ENCODE results near the gene TBCD.

Gene TBCD

DNA sequence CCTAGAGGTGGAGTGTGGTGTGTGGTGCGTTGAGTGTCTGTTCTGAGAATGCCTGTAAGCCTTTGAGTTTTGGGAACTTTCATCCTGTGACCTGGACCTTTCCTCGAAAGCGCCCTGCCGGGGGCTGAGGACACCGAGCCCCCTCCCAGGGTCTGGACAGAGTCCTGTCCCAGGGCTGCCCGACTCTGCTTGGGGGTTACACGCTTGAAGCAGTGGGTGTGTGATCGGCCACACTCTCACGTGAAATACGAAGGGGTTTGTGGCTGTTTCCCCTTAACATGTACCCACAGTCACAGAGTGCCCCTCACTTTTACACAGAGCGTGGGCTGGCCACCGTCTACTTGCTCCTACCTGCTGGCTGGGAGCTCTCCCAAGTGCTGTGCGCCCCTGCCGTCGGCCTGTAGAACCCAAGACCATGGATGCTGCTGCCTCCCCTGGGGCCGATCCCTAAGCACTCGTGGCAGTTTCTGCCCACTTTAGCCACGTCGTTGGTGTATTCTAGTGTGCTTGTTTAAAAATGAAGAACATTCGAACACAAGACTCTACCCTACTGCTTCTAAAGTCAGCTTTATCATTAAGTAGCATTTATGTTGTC lies 81.1 kb downstream of the TBCD start:
- no peak for DNase-seq

DNA sequence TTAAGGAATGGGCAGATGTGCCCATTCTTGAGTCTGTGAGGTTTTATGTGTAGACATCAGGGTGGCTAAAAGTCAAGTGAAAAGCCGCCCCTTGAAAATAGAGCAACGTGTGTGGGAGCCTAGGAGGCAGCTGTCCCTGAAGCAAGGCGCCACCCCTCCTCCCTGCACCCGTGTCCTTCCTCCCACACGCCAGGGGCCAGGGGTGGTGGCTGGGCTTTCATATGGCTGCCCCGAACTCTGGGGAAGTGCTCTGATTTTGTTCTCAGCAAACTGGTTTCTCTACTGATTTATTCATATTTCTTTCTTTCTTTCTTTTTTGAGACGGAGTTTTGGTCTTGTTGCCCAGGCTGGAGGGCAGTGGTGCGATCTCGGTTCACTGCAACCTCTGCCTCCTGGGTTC lies 83.3 kb downstream of the TBCD start:
- ATAC-seq (no peak), DNase-seq (no peak)

More for the DNA sequence above, 81.1 kb downstream of the TBCD start:
- ATAC-seq, result no peak

DNA sequence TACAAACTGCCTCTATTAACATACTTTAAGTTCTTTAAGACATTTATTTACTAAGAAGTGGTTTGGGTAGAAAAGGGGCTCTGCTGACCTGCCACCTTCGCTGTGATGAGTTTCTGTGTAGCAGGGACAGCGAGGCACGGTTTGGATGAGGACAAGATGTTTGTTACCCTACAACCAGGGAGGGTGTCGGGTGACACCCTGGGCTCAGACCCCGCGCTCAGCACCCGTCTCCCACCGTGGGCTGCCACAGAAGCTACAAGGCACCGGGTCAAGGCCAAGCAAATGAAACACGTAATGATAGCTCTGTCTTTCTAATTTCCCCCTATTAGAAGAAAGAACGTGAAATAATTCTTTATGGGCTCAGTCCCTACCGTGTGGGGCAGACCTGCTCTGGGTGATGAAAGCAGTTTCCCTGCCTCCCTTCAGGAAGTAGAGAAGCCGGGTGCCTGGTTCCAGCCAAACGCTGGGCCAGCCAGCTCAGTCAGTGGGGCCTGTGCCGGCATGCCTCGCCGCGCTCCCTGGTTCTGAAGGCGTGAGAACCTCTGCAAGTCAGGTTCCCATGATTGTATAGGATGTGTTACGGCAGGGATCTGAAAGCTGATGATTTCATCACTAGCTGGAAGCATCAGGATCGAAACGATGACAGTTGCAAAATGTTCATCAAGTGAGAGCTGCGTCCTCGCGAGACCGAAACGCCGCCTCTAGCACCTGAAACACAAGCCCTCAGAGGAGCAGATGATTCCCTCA lies 84.1 kb downstream of the TBCD start:
- ATAC-seq, result no peak

DNA sequence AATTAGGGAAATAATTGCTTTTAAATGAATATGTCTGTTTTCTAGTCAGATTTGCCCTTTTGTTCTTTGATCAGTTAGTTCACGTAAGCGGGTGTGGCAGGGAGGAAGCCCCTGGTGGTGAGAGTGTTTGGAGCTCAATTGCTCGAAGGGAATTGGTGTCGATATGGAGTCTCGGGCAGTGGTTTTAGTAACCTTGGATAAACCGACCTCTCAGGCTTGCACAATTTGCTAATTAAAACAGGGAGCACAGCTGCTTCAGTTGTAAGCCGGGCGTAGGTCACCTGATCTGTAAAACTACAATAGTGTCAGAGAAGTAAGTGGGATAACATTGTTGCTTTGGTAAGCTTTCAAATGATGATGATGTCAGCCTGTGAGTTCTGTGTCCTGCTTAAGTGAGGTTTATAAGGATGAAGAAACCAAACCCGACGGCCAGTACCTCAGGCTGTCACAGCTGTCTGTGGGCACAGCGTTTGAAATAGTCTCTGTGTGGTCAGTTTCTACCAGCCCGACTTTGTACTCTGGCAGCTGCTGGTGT lies 85.0 kb downstream of the TBCD start:
- DNase-seq (no peak), ATAC-seq (no peak)

More for the DNA sequence above, 84.1 kb downstream of the TBCD start:
- no peak for DNase-seq

DNA sequence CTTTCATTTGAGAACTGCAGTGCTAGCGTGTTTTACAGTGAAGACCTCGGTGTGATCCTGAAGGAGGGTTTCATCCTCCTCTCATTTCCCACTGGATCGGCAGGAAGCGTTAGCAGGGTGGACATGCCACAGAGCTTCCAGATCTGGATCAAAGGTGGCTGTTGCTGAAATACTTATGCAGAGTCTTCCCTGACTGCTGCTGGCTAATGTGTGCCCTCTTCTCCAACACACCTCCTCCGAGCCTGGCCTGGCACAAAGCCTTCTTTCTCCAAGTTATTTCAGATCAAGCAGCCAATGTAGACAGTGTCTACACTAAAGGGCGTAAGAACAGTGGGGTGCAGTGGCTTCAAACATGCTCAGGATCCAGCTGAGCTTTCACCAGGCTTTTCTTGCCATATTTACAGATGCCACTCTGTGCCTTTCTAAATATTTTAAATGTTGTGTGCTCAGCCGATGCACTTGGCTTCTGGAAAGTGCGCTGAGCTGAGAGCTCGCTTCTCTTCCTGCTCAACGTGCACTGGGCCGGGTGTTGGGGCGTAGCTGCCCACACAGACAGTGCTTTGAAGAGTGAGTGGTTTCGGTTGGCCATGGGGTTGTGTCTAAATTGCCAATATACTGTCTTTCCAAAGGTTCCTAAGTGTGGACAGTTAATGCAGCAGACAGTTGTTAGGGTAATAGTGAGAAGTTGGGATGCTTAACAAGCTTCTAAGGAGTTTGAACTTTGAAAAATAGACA lies 85.9 kb downstream of the TBCD start:
- ATAC-seq, result no peak
- no peak for DNase-seq

DNA sequence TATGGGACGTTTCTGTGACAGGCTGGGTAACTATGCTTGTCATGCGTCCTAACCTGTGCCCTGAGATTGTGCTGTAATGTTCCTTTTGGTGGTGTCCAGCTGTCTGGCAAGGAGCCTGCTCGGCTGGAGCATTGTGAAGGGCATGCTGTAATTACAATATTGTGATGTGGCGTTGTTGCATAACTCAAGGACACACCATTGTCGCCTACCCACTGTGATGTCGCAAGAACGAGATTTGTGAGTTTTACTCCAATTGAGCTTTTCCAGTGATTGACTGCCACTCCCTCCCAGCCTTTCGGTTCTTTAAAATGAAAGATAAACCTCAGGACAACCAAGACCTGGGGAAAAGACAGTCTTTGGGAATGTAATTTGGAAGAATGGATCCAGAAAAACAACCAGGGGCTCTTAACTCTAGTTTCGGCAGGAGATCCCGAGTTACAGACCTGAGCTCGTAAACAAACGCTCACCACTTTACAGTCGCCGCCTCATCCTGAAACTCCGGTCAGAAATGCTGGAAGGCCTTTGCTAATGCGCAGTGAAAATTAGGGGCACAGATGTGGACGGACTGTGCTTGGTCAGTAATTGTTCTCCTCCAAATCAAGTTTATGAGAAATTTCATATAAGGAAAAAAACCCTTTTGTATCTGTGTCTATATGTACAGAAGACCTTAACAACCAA lies 86.7 kb downstream of the TBCD start:
- no peak for DNase-seq
- ATAC-seq, result no peak

DNA sequence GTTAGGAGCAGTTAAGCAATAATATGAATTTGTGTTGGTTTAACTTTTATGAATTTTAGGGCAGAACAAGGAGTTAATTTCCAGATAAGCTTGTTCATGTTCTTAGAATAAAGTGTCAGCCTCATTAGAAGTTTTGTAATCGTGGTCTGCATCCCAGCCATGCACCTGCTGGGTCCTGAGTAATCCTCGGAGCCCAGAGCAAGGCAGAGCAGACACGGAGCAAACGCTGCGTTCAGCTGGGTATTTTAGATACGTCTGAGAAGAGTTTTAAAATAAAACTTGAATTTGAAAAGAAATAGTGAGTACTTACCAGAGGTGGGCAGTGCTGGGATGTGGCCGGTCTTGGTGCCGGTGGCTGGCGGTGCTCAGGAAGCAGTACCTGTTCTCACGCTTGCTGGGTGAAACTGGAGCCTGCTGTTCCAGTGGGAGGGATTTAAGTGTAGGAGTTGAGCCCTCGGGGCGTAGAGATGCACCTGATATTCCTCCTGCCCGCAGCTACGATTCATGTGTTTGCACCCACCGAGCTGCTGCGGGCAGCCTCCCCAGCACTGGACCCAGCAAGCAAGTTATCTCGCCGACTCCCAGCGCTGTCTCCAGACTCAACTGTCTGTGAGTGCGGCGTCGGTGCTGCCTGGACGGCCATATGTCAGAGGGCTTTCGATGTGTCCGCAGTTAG lies 87.9 kb downstream of the TBCD start, which contains the start of gene ZNF750:
ZNF750 (minus strand) TSS at position 406 of the 676 bp plus-strand sequence. CDS start 7,568 bp downstream, outside the sequence.
- no peak for DNase-seq
- no peak for ATAC-seq

DNA sequence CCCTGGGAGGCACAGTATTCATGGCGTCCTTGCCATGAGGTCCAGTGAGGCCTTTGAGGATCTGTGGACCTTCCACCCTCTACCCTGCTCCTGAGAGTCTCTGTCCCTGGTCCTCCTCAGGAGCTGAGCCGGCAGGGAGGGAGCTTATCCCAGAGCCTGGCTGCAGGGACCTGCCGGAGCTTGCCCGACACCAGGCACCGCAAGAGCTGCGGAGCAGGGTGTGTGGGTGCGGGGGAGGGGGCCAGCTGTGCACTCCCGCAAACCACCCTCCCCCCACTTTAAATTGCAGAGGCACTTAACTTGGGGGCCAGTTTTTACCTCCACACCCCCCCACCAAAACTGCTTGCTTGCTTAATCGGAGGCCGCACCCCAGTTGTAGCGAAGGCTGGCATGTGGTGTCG lies 88.6 kb downstream of the TBCD start:
- DNase-seq (no peak), ATAC-seq (no peak)

DNA sequence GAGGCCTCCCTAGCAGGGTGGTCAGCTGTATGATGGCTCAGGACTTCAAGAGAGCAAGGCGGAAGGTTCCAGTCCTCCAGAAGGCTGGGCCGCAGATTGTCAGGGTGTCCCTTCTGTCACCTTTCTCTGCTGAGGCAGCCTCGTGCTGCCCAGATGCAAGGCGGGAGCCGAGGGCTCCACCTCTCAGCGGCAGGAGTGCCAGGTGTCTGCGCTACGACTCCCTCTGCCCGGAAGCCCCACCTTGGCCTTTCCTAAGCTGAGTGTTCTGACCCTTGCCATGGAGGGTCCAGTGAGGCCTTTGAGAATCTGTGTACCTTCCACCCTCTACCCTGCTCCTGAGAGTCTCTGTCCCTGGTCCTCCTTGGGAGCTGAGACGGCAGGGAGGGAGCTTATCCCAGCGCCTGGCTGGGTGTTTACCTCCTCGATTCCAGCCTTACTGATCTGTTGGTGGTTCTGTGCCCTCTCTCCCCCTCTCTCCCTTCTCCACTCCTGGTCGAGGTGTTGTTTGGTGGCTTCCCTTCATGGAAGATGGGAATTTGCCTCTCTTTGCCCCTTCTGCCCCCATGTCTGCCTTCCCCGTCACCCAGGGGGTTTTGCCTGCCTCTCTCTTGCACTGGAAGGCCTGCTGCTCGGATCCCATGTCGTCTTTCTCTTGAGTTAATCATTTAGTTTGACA lies 90.2 kb downstream of the TBCD start:
- ATAC-seq, result no peak

DNA sequence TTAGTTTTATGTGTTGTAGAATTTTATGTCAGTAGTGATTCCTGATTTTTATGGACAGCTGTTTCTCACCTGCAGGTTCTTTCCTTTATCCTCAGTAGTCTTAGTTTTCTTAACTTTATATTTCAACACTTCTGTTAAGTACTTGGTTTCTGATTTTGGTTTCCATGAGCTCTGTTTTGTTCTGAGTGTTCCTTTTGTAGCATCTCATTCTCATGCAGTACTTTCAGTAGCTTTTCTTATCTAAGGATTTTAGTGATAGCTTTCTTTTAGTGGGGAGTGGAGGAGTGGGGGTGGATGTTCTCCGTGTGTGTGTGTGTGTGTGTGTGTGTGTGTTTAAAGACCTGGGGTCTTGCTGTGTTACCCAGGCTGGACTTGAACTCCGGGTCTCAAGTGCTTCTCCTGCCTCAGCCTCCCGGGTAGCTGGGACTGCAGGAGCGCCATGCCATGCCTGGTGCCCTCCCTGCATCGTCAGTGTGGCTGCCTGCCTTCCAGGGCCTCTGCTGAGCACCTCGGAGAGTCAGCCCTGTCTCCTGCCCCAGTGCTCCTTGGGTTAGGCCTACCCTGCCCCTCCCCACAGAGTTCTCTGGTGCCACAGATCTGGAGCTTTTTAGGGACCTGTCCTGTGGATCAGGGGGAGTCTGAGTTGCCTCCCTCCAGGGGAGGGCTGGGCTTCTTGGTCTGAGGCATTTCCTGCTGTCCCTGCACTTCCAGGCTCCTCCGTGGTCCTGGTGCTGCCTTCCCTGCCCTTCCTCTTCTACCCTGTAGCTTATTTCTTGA lies 92.2 kb downstream of the TBCD start:
- no peak for DNase-seq
- ATAC-seq, result no peak

More for the DNA sequence above, 90.2 kb downstream of the TBCD start:
- DNase-seq, result no peak

DNA sequence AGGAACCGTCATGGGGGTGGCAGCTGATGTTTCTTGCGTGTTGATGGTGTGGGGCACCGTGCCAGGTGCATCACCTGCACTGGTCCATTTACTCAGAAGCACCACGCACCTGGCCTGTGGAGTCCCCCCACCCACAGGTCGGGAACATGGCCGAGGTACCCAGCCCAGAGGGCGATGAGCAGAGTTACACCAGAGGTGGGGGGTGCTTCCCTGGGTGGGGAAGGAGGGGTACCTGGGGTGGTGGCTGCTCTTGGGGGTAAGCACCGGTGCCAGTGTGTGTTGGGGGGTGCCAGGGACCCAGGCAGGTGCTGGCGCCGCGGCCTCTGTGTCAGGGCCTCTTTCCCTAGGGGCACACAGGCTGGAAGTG lies 92.9 kb downstream of the TBCD start:
- ATAC-seq (no peak), DNase-seq (no peak)

DNA sequence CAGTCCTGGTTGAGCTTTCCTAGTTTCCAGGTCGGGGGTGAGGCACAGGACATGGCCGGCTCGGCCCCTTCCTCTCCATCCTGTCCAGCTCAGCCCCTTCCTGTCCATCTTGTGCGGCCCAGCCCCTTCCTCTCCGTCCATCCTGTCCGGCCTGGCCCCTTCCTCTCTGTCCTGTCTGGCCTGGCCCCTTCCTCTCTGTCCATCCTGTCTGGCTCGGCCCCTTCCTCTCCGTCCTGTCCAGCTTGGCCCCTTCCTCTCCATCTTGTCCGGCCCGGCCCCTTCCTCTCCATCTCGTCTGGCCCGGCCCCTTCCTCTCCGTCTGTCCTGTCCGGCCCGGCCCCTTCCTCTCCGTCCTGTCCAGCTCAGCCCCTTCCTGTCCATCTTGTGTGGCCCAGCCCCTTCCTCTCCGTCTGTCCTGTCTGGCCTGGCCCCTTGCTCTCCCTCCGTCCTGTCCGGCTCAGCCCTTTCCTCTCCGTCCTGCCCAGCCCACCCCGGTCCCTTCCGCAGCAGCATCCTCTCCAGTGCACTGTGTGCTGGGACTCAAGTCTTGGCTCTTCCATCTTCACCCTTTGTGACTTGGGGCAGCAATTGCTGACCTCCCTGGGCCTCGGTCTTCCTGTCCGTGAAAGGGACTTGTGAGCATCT lies 93.4 kb downstream of the TBCD start:
- ATAC-seq, result no peak

DNA sequence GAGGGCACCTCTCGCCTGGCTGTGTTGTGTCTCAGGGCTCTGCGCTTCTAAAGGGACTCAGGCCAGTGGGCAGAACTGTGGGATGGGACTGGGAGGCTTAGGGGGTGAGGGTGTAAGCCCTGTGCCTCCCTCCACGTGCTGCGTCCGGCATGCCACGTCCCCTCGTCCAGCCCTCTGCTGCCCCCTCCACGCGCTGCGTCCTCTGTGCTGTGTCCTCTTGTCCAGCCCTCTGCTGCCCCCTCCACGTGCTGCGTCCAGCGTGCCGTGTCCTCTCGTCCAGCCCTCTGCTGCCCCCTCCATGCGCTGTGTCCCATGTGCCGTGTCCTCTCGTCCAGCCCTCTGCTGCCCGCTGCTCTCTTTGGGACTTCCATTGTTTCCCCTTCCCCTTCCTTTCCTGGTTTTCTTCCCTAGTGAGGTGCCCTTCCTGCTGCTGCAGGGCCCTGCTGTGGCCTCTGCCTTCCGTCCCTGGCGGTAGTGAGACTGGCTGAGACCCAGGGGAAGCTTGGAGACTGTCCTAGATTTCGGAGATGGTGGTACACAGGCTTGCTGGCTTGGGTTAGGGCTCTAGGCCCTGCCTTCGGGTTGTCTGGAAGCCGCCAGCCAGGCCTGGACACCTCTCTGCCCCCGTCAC lies 94.3 kb downstream of the TBCD start:
- ATAC-seq (no peak), DNase-seq (no peak)

More for the DNA sequence above, 93.4 kb downstream of the TBCD start:
- DNase-seq, result no peak

DNA sequence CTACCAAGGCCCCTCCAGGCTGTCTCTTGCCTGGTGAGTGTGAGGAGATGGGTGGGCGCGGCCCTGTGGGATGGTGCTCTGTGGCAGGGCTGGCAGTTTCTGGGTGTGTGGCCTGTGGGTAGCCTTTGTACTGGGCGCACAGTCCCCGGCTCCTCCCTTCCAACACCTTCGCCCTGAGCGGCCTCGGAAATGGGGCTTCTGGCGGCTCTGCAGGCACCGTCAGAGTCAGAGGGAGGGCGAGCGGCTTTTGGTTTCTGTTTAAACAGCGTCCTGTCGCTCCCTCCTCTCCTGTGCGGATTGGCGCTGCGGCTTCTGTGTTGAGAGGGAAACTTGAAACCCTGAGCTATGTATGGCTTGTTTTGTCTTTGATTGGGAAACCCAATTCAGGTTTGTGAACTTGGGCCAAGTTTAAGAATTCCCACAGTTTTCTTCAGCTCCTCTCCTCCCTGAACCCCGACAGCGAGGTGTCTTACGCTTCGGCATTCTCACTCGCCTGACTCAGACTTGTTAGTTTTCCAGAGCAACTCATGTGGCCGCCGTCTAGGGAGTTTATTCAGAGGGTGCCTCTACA lies 96.2 kb downstream of the TBCD start:
- peak; percentile 81 for ATAC-seq
- peak; percentile 41 for DNase-seq

DNA sequence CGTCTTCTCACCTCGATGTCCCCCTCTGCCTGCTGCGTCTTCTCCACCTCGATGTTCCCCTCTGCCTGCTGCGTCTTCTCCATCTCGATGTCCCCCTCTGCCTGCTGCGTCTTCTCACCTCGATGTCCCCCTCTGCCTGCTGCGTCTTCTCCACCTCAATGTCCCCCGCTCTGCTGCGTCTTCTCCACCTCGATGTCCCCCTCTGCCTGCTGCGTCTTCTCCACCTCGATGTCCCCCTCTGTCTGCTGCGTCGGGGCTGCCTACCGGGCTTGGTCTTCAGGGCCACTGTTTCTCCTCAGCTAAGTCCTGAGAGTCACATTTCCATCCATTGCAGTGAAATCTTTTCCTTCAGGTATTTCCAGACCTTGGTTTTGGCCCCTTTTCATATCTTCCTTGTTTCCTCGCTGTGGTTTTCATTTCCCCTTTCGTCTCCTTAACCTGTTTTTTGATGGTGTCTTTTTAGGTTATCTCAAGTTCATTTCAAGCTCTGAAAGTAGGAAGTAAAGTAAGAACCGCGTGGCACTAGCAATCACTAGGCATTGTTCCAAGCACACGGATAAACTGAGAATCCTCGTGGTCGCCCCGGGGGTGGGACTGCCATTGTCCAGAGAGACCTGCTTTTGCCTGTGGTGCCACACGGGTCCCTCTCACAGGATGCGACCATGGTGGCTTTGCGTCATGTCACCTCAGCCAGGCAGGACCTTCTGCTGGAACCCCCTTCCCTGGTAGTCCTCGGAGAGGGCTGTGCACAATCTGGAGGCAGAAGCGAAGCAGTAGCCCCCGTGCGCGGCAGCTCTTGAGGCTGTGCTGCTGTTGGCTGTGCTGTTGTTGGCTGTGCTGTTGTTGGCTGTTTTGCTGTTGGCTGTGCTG lies 97.4 kb downstream of the TBCD start:
- no peak for DNase-seq
- ATAC-seq, result no peak

DNA sequence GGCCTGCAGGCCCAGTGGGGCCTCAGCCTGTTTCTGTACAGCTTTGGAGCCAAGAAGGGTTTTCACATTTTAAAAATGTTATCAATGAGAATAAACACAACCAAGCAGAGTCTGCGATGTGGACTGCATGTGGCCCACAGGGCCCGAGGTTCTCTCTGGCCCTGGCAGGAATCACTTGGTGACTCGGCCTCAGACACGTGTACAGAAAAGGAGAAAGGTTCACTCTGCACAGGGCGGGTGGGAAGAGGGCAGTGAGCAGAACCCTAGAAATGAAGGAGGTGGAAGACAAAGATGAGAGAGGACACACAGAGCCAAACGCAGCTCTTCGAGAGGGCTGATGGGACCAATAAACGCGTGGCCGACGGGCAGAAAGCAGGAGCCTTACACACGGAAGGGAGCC lies 99.5 kb downstream of the TBCD start:
- ATAC-seq (no peak), DNase-seq (no peak)

DNA sequence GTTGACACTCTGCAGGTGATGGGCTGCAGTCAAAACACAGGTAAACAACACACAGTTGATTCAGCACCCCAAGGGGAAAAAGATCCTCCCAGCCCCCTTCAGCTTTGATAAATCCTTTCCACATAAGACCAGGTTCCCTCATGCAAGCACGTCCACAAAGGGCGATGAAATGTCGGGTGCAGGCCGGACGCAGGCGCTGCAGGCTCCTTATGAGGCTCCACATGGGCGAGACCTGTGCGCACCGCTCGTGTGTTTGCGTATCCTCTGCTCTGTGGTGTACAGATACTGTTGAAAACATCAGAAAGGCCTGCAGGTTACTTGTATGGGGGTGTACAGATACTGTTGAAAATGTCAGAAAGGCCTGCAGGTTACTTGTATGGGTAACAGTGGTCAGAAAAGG lies 102.4 kb downstream of the TBCD start:
- no peak for DNase-seq
- no peak for ATAC-seq

DNA sequence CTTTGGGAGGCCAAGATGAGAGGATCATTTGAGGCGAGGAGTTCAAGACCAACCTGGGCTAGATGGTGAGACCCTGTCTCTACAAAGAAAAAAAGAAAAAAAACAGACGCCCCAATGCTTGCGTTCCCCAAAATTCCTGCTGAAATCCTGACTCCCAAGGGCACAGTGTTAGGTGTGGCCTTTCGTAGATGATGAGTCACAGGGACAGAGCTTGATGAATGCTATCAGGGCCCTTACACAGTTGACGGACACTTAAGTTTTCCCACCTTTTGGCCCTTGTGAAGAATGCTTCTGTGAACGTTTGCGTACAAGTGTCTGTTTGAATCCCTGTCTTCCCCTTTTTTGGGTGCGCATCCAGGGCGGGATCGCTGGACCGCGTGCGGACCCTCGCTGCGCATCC lies 104.5 kb downstream of the TBCD start:
- DNase-seq, result no peak
- ATAC-seq, result no peak
